Activated naive CD4-positive, alpha-beta T cell treated with anti-CD3 and anti-CD28 coated beads for 36 hours (primary cell): ENCODE data around the gene NDFIP1. TPM values are rescaled to one million over a fixed set of nuclear protein-coding genes. Genes with fewer than 3 reads are reported as not detected.

Source experiments
- CTCF ChIA-PET: fragments of 350-600 bp; sonication (Branson Sonifier 250); formaldehyde crosslinking; loops from one replicate; lab custom pipeline; 2021; ENCODE audit warnings: antibody characterized with exemption; lab: Charles Lee
- DNase-seq: peaks from one replicate; pipeline ENCODE4 v3.0.0-alpha.2; 2020
- H3K27ac Mint-ChIP-seq: one replicate; pipeline ENCODE4 v1.8.0; 2021; ENCODE audit warnings: mild to moderate bottlenecking, mixed read lengths
- H3K27me3 Mint-ChIP-seq: one replicate; pipeline ENCODE4 v1.8.0; 2021; ENCODE audit warnings: low read depth, mixed read lengths
- H3K36me3 Mint-ChIP-seq: one replicate; pipeline ENCODE4 v1.8.0; 2021; ENCODE audit warnings: low read depth, mixed read lengths
- H3K4me1 Mint-ChIP-seq: one replicate; pipeline ENCODE4 v1.8.0; 2021; ENCODE audit warnings: low read depth, mixed read lengths
- H3K4me3 Mint-ChIP-seq: one replicate; pipeline ENCODE4 v1.8.0; 2021; ENCODE audit warnings: mild to moderate bottlenecking, moderate library complexity, mixed read lengths
- H3K9me3 Mint-ChIP-seq: one replicate; pipeline ENCODE4 v1.8.0; 2021; ENCODE audit warnings: mixed read lengths
- intact Hi-C: fragments of 100-400 bp; cut with micrococcal nuclease; formaldehyde crosslinking; loops from one replicate; pipeline ENCODE4 v1.15.1; 2023
- total RNA-seq, 2 experiments: library from RNA; stranded (reverse); gene quantifications; one replicate each; pipeline ENCODE4 v1.2.3, GENCODE V29; 2021

The NDFIP1 gene
- total RNA-seq, 2 experiments from 2014 or later = 103 to 104 TPM

DNA sequence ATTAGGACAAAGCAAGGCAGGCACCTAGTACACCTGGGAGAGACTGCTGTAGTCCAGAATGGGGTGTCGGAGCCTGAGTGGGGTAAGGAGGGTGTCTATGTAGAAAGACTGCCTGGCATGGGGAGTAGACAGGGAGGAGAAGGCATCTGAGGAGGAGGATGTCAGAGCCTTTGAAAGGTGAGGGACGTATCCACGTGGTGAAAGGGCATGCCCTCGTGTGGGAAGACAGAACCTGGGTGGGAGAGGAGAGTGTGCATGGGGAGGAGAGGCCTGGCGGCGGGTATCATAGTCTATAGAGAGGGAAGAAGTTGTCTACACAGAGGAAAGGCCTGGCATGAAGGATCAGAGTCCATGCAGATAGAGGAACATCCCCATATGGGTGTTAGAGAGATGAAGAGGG, 91.8 kb downstream of the NDFIP1 start:
- intact Hi-C loops = no loop called here
- H3K36me3 Mint-ChIP-seq = no peaks in the 10 kb centered on the region
- DNase-seq = no peak
- H3K27me3 Mint-ChIP-seq = no peaks in the 10 kb centered on the region
- no peak overlapping the region for H3K27ac Mint-ChIP-seq
- H3K4me3 Mint-ChIP-seq = no peak overlapping the region
- CTCF ChIA-PET = no interaction called here
- no peaks in the 10 kb centered on the region for H3K9me3 Mint-ChIP-seq
- no peaks in the 10 kb centered on the region for H3K4me1 Mint-ChIP-seq

DNA sequence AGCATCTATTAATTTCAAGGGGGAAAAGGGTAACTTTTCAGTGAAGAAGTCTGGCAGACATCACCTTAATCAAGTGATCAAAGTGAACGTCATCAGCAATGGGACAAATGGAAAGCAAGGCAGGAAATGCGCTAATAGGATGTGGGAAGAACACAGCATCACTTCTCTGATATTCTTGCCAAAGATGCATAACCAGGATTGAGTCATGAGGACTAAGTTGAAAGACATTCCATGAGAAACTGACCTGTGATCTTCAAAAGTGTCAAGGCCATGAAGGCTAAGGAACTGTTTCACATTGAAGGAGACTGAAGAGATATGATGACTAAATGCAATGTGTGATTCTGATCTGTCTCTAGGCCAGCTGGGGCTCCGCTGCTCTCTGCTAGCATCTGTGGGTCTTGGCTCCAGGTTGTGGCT, 92.9 kb downstream of the NDFIP1 start:
- CTCF ChIA-PET = no interaction called here
- intact Hi-C loops = no loop called here
- H3K9me3 Mint-ChIP-seq = no peaks in the 10 kb centered on the region
- no peaks in the 10 kb centered on the region for H3K27me3 Mint-ChIP-seq
- H3K27ac Mint-ChIP-seq = no peak overlapping the region
- no peak overlapping the region for H3K4me3 Mint-ChIP-seq
- H3K36me3 Mint-ChIP-seq = no peaks in the 10 kb centered on the region
- H3K4me1 Mint-ChIP-seq = no peaks in the 10 kb centered on the region
- no peak for DNase-seq

DNA sequence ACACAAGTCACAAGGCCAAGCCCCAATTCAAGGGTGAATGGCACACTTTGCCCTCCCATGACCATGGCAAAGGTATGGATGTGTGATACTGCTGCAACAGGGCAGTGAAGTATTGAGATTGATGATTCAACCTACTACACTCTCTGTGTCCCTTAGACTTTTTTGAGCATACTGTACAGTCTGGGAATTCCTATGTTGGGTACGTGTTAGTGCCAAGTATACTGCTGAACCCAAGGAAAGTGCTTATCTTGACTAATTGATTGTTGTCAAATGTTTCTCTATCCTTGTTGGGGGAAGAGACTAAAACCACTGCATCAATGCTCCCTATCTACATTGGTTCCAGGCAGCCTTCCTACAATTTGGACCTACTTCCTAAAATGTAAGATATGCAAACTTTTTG, 93.7 kb downstream of the NDFIP1 start:
- CTCF ChIA-PET = no interaction called here
- Mint-ChIP-seq H3K36me3 (no peaks in the 10 kb centered on the region), H3K4me1 (no peaks in the 10 kb centered on the region), H3K4me3 (no peak overlapping the region), H3K27ac (no peak overlapping the region), H3K27me3 (no peaks in the 10 kb centered on the region), H3K9me3 (no peaks in the 10 kb centered on the region)
- no peak for DNase-seq
- intact Hi-C loops = no loop called here

Other genes starting within 250 kb of the NDFIP1 start
- not detected for gene PCDH1, start 230.4 kb upstream of the NDFIP1 start, total RNA-seq
- gene DELE1, start 184.9 kb upstream of the NDFIP1 start, total RNA-seq = 10 to 100 TPM; 48.0 to 50.6 TPM
- gene PCDH12, start 150.6 kb upstream of the NDFIP1 start, total RNA-seq = 1 to 10 TPM in 1 of 2 experiments, under 1 TPM in 1; 0.43 to 1.1 TPM
- 10 to 100 TPM; 29.8 to 35.6 TPM for gene RNF14, start 139.7 kb upstream of the NDFIP1 start, total RNA-seq
- 100 to 1,000 TPM; 250 to 259 TPM for gene GNPDA1, start 95.8 kb upstream of the NDFIP1 start, total RNA-seq
- gene SPRY4, start 216.2 kb downstream of the NDFIP1 start, total RNA-seq = under 1 TPM; 0.31 to 0.67 TPM